ENCODE data around the gene EEF2KMT. TPM values are rescaled to one million over a fixed set of nuclear protein-coding genes. Genes with fewer than 3 reads are reported as not detected.
"Not testable (repeated sequence)": the region's sequence is repeated elsewhere in the genome, so short reads cannot be mapped to it uniquely, and the experiment has no call there.

EEF2KMT gene
- total RNA-seq, 1 donor from 2014 or later = 12.9 TPM

DNA sequence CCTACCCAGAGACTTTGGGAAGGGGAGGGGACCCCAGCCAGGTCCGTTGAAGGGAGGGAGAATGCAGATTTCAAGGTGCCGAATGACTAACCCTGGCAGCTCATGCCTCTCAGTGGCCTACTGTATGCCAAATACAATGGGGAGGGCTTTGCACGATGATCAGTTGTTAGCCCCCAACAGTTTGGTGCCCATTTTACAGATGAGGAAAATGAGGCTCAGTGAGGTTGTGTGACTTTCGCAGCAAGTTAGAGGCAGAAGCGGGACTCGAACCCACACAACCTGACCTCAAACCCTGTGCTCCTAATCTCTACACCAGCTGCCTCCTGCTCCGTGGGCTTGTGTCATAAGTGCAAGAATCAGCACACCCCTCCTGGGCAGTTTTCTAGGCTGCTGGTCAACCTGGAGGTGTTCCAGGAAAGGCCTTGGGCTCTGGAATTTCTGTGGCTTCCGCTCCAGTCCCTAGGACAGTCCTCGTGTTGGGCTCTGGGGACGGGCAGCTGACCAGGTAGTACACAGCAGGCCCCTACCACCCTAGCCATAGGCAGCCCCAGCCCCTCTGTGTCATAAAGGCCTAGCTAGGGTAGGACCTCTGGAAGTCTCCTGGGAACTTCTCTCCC is 52.0 kb downstream of the EEF2KMT start:
- DNase-seq = no peak
- no peaks in the 10 kb centered on the region for H3K4me1 Mint-ChIP-seq (ENCODE audit: low read depth, unreplicated experiment)
- no peaks in the 10 kb centered on the region for H3K9me3 Mint-ChIP-seq (ENCODE audit: unreplicated experiment)
- peaks cover 6% of the 10 kb centered on the region for H3K27me3 Mint-ChIP-seq (ENCODE audit: unreplicated experiment)
- no peak overlapping the region for H3K4me3 Mint-ChIP-seq (ENCODE audit: unreplicated experiment)
- H3K36me3 Mint-ChIP-seq (ENCODE audit: unreplicated experiment) = no peaks in the 10 kb centered on the region
- TF ChIP-seq, protein P1, sequence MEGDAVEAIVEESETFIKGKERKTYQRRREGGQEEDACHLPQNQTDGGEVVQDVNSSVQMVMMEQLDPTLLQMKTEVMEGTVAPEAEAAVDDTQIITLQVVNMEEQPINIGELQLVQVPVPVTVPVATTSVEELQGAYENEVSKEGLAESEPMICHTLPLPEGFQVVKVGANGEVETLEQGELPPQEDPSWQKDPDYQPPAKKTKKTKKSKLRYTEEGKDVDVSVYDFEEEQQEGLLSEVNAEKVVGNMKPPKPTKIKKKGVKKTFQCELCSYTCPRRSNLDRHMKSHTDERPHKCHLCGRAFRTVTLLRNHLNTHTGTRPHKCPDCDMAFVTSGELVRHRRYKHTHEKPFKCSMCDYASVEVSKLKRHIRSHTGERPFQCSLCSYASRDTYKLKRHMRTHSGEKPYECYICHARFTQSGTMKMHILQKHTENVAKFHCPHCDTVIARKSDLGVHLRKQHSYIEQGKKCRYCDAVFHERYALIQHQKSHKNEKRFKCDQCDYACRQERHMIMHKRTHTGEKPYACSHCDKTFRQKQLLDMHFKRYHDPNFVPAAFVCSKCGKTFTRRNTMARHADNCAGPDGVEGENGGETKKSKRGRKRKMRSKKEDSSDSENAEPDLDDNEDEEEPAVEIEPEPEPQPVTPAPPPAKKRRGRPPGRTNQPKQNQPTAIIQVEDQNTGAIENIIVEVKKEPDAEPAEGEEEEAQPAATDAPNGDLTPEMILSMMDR (IDR thresholded peaks at IDR 0.05; ENCODE audit: partially characterized antibody, unreplicated experiment) = no peak
- H3K27ac Mint-ChIP-seq (ENCODE audit: unreplicated experiment) = no peak overlapping the region

DNA sequence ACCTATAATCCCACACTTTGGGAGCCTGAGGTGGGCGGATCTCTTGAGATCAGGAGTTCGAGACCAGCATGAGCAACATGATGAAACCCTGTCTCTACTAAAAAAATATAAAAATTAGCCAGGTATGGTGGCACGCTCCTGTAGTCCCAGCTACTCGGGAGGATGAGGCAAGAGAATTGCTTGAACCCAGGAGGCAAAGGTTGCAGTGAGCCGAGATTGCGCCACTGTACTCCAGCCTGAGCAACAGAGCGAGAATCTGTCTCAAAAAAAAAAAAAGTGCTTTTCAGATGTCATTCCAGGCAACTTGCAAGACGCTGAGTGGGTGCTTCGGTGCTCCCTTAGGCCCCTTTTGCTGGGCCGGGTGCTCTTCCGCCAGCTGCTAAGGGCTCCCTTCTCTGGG is 53.0 kb downstream of the EEF2KMT start:
- H3K4me3 Mint-ChIP-seq (ENCODE audit: unreplicated experiment); H3K27ac Mint-ChIP-seq (ENCODE audit: unreplicated experiment); H3K9me3 Mint-ChIP-seq (ENCODE audit: unreplicated experiment); H3K27me3 Mint-ChIP-seq (ENCODE audit: unreplicated experiment); H3K4me1 Mint-ChIP-seq (ENCODE audit: low read depth, unreplicated experiment); DNase-seq; H3K36me3 Mint-ChIP-seq (ENCODE audit: unreplicated experiment): not testable (repeated sequence)

DNA sequence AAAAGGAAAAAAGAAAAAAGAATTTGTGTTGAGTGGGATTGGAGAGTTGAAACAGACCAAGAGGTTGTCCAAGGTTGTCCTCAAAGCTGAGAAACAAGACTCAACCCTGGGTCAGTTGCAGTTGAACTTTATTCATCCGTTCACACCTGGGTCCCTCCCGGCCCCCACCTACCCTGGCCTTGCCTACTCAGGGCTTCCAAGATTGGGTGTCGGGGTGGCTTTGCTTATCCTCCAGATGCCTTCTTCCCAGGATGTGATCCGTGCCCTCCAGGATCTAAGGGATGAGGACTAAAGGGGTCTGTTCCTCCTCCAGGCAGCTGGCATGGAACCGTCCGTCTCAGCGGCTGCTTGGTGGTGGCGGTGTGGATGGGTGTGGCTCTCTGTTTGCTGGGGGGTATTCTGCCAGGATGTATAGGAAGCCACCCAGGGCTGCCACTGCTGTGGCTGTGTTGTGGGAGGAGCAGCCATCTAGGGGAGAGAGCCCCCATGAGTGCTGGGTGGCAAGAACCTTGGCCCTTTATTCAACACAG is 53.5 kb downstream of the EEF2KMT start:
- Mint-ChIP-seq H3K27ac (ENCODE audit: unreplicated experiment) (no peak overlapping the region), H3K9me3 (ENCODE audit: unreplicated experiment) (no peaks in the 10 kb centered on the region), H3K4me3 (ENCODE audit: unreplicated experiment) (no peak overlapping the region), H3K4me1 (ENCODE audit: low read depth, unreplicated experiment) (no peaks in the 10 kb centered on the region), H3K27me3 (ENCODE audit: unreplicated experiment) (peaks cover 2% of the 10 kb centered on the region), H3K36me3 (ENCODE audit: unreplicated experiment) (no peaks in the 10 kb centered on the region)
- TF ChIP-seq, protein P1 (IDR thresholded peaks at IDR 0.05; ENCODE audit: partially characterized antibody, unreplicated experiment) = no peak
- no peak for DNase-seq

DNA sequence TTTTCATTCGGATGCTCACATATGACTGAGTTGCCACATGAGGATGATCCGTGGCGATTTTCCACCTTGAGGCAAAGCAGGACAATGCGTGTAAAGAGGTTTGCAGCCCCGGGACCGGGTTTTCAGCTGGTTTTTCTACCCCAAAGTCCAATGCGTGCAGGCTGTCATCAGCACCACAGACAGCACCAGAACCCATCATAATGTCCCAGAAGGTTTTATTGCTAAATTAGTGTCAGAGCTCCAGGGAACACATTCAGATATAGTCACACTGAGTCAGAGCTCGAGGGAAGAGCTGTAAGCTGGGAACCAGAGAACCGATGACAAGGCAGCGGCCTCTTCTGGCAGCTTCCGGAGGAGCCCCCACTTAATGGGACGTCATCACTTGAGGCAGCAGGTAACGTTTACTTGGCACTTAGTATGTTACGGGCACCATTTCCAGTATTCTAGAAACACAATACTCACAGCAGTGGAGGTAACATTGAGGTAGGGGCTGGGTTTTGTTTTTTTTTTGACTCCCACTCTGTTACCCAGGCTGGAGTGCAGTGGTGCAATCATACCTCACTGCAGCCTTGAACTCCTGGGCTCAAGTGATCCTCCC is 54.9 kb downstream of the EEF2KMT start:
- no peak overlapping the region for H3K4me3 Mint-ChIP-seq (ENCODE audit: unreplicated experiment)
- no peaks in the 10 kb centered on the region for H3K9me3 Mint-ChIP-seq (ENCODE audit: unreplicated experiment)
- no peak overlapping the region for H3K27ac Mint-ChIP-seq (ENCODE audit: unreplicated experiment)
- TF ChIP-seq, protein P1 (IDR thresholded peaks at IDR 0.05; ENCODE audit: partially characterized antibody, unreplicated experiment) = no peak
- DNase-seq = no peak
- H3K4me1 Mint-ChIP-seq (ENCODE audit: low read depth, unreplicated experiment) = no peaks in the 10 kb centered on the region
- peaks cover 3% of the 10 kb centered on the region for H3K27me3 Mint-ChIP-seq (ENCODE audit: unreplicated experiment)
- no peaks in the 10 kb centered on the region for H3K36me3 Mint-ChIP-seq (ENCODE audit: unreplicated experiment)

DNA sequence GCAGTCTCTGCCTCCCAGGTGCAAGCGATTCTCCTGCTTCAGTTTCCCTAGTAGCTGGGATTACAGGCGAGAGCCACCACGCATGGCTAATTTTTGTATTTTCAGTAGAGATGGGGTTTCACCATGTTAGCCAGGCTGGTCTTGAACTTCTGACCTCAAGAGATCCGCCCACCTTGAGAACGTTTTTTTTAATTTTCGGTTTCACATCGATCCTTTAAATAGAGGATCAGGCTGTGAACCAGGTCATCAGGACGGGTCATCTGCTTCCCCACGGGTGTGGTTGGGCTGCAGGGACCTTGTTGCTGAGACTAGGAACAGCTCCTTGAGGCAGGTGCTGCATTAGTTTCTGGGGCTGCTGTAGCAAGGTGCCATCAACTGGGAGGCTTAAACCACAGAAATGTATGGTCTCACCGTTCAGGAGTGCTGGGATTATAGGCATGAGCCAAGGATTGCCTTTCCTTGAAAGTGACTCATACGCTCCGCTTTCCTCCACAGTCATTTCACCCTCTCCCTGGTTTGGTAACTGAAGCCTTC is 55.9 kb downstream of the EEF2KMT start:
- Mint-ChIP-seq H3K9me3 (ENCODE audit: unreplicated experiment) (no peaks in the 10 kb centered on the region), H3K4me3 (ENCODE audit: unreplicated experiment) (no peak overlapping the region), H3K4me1 (ENCODE audit: low read depth, unreplicated experiment) (no peaks in the 10 kb centered on the region), H3K27ac (ENCODE audit: unreplicated experiment) (no peak overlapping the region), H3K36me3 (ENCODE audit: unreplicated experiment) (no peaks in the 10 kb centered on the region), H3K27me3 (ENCODE audit: unreplicated experiment) (peaks cover 3% of the 10 kb centered on the region)
- TF ChIP-seq, protein P1 (IDR thresholded peaks at IDR 0.05; ENCODE audit: partially characterized antibody, unreplicated experiment) = no peak
- no peak for DNase-seq
